DOHH2 (cell line): ENCODE results near the gene CD151.

Experiments
- H3F3A ChIP-seq: fragments of 200-600 bp; sonication (generic), shearing (Covaris generic); 2 replicates; pipeline ENCODE4 v1.6.0; 2016; ENCODE audit warnings: antibody characterized with exemption, mild to moderate bottlenecking; ENCODE audit not compliant: control insufficient read depth, insufficient read depth
- H3K27ac ChIP-seq: fragments of 200-600 bp; sonication (generic); 2 replicates; pipeline ENCODE4 v1.5.1; 2014; ENCODE audit warnings: low read depth, mild to moderate bottlenecking, low read length, moderate library complexity
- H3K27me3 ChIP-seq: fragments of 200-600 bp; sonication (generic); 2 replicates; pipeline ENCODE4 v1.6.1; 2014; ENCODE audit warnings: mild to moderate bottlenecking, low read length, mixed read lengths; ENCODE audit not compliant: control insufficient read depth
- H3K36me3 ChIP-seq: fragments of 200-600 bp; sonication (generic); 2 replicates; pipeline ENCODE4 v1.6.1; 2014; ENCODE audit warnings: mild to moderate bottlenecking, low read length, moderate library complexity, mixed read lengths; ENCODE audit not compliant: control insufficient read depth
- H3K4me1 ChIP-seq: fragments of 200-600 bp; sonication (generic); 2 replicates; pipeline ENCODE4 v1.6.1; 2014; ENCODE audit warnings: mild to moderate bottlenecking, low read length, mixed read lengths; ENCODE audit not compliant: control insufficient read depth
- H3K4me2 ChIP-seq: fragments of 200-600 bp; sonication (generic); 2 replicates; pipeline ENCODE4 v1.6.0; 2014; ENCODE audit warnings: mild to moderate bottlenecking, low read length, moderate library complexity
- H3K4me3 ChIP-seq: fragments of 200-600 bp; sonication (generic); 2 replicates; pipeline ENCODE4 v1.5.1; 2014; ENCODE audit warnings: mild to moderate bottlenecking, low read length, mixed read lengths
- H3K79me2 ChIP-seq: fragments of 200-600 bp; sonication (generic); 2 replicates; pipeline ENCODE4 v1.6.1; 2014; ENCODE audit warnings: mild to moderate bottlenecking, low read length, mixed read lengths; ENCODE audit not compliant: control insufficient read depth
- H3K9me2 ChIP-seq: fragments of 200-600 bp; sonication (generic); replicated peaks from 2 replicates; pipeline ENCODE4 v1.6.1; 2014; ENCODE audit warnings: mild to moderate bottlenecking, low read length, mixed read lengths; ENCODE audit not compliant: control insufficient read depth
- H3K9me3 ChIP-seq: fragments of 200-600 bp; sonication (generic); 2 replicates; pipeline ENCODE4 v1.6.1; 2014; ENCODE audit warnings: antibody characterized with exemption, low read length, mixed read lengths; ENCODE audit not compliant: control insufficient read depth, insufficient read depth
- H4K20me1 ChIP-seq: fragments of 200-600 bp; sonication (generic); 2 replicates; pipeline ENCODE4 v1.6.0; 2014; ENCODE audit warnings: low read depth, mild to moderate bottlenecking, antibody characterized with exemption, low read length, moderate library complexity; ENCODE audit not compliant: control insufficient read depth, insufficient read depth
- EZH2phosphoT487 ChIP-seq: fragments of 200-600 bp; sonication (generic); IDR thresholded peaks from 2 replicates; pipeline ENCODE4 v1.6.1; 2017; ENCODE audit warnings: borderline replicate concordance, mild to moderate bottlenecking, antibody characterized with exemption, low read length, moderate library complexity, mixed read lengths
- TF ChIP-seq, protein P1 (sequence below): fragments of 200-600 bp; sonication (generic); IDR thresholded peaks from one replicate; pipeline ENCODE4 v1.5.1; 2014; ENCODE audit warnings: antibody characterized with exemption, mild to moderate bottlenecking, low read depth, low read length; ENCODE audit not compliant: poor library complexity, severe bottlenecking

Gene CD151

DNA sequence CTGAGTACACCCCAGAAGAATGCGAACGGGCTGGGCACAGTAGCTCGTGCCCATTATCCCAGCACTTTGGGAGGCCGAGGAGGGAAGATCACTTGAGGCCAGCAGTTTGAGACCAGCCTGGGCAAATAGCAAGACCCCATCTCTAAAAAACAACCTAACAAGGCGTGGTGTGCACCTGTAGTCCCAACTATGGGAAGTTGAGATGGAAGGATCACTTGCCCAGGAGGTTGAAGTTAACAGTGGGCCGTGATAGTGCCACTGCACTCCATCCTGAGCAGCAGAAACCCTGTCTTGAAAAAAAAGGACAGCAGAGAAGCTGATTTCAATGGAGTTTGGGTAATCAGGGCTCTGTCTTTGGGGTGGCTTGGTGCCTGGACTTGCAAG, 19.7 kb upstream of the CD151 start:
- Histone ChIP-seq H3K4me1 (peaks cover 35% of the 10 kb centered on the region), H3F3A (peaks cover 58% of the 10 kb centered on the region), H3K9me2 (no peaks in the 10 kb centered on the region), H3K27ac (no peak overlapping the region), H3K79me2 (peaks cover 39% of the 10 kb centered on the region), H4K20me1 (peaks cover 20% of the 10 kb centered on the region; the same call in 1 of the 2 replicates), H3K4me3 (no peak overlapping the region), H3K9me3 (no peaks in the 10 kb centered on the region), H3K27me3 (no peaks in the 10 kb centered on the region), H3K36me3 (peaks cover 61% of the 10 kb centered on the region), H3K4me2 (no peak overlapping the region)
- no peak for TF ChIP-seq EZH2phosphoT487
- TF ChIP-seq, protein P1, sequence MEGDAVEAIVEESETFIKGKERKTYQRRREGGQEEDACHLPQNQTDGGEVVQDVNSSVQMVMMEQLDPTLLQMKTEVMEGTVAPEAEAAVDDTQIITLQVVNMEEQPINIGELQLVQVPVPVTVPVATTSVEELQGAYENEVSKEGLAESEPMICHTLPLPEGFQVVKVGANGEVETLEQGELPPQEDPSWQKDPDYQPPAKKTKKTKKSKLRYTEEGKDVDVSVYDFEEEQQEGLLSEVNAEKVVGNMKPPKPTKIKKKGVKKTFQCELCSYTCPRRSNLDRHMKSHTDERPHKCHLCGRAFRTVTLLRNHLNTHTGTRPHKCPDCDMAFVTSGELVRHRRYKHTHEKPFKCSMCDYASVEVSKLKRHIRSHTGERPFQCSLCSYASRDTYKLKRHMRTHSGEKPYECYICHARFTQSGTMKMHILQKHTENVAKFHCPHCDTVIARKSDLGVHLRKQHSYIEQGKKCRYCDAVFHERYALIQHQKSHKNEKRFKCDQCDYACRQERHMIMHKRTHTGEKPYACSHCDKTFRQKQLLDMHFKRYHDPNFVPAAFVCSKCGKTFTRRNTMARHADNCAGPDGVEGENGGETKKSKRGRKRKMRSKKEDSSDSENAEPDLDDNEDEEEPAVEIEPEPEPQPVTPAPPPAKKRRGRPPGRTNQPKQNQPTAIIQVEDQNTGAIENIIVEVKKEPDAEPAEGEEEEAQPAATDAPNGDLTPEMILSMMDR = no peak

DNA sequence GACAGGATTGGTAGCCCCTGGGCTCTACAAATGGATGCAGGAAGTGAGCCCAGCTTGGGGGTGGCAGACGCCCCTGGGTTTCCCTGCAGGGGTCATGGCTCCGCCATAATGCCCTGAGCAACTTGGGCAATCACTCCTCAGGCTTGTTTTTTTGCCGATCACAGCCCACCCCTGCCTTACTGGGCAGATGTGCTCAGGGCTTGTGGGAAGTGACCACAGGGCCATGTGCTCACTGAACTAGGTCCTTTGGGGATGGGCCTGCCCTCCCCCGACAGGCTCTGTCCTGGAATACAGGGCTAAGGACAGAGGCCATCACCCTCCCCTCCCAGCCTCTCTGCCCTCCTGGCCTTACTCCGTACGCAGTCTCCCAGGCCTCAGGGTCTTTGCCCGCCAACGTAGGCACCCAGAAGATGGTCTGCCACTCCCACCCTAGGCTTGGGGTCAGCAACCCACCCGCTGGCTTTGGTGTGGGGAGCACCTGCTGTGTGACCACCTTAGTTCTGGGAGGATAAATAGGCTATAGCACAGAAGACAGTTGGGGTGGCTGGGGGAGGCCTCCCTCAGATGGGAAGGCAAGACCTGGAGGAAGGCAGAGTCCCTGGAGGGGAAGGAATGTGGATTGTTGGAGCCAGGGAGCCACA, 19.2 kb upstream of the CD151 start:
- Histone ChIP-seq H3K27ac (peak overlapping the region; percentile 8), H3K4me2 (no peak overlapping the region), H3K4me1 (peaks cover 30% of the 10 kb centered on the region), H3K27me3 (no peaks in the 10 kb centered on the region), H4K20me1 (peaks cover 20% of the 10 kb centered on the region; the same call in 1 of the 2 replicates), H3K9me2 (no peaks in the 10 kb centered on the region), H3F3A (peaks cover 58% of the 10 kb centered on the region), H3K9me3 (no peaks in the 10 kb centered on the region), H3K36me3 (peaks cover 60% of the 10 kb centered on the region), H3K4me3 (no peak overlapping the region), H3K79me2 (peaks cover 34% of the 10 kb centered on the region)
- TF ChIP-seq, protein P1 = no peak
- TF ChIP-seq EZH2phosphoT487 = no peak

DNA sequence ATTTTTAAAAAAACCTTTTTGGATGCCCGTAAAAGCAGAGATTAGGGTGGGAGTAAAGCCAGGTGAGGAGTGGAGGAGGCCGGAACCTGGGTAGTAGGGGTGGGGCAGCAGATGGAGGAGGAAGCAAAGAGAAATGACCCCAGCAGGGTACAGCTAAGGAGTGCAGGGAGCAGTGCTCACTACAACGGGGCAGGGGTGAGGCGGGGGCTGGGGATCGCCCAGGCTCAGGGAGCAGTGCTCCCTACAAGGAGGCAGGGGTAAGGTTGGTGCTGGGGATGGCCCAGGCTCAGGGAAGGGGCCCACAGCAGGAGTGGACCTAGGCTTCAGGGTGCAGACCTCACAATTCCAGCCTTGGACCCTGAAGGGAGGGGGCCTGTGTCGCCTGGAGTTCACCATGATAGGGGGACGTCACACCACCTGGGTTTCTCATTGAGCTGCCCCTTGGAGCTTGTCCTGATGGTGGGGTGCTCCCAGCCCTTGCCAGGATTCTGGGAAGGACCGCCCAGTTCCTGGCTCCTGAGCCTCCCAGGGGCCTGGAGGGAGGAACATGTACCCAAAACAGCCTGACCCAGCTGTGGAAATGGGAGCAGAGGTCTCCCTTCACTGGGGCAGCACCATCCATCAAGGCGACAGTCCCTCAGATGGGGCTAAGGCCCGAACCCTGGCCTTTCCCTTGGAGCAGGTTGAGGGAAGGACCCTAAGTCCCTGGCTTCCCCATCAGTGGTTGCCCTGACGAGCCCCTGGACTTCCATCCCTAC, 16.9 kb upstream of the CD151 start:
- no peak for TF ChIP-seq EZH2phosphoT487
- TF ChIP-seq, protein P1 = no peak
- peaks cover 50% of the 10 kb centered on the region for H3F3A ChIP-seq
- no peak overlapping the region for H3K4me3 ChIP-seq
- H3K79me2 ChIP-seq = peaks cover 23% of the 10 kb centered on the region
- H3K27ac ChIP-seq = no peak overlapping the region
- no peak overlapping the region for H3K4me2 ChIP-seq
- H4K20me1 ChIP-seq = peaks cover 18% of the 10 kb centered on the region
- peaks cover 42% of the 10 kb centered on the region for H3K36me3 ChIP-seq
- H3K27me3 ChIP-seq = no peaks in the 10 kb centered on the region
- no peaks in the 10 kb centered on the region for H3K9me3 ChIP-seq
- no peaks in the 10 kb centered on the region for H3K9me2 ChIP-seq
- H3K4me1 ChIP-seq = peaks cover 41% of the 10 kb centered on the region
